Neural progenitor cell (in vitro differentiated cells): ENCODE data around the gene KSR1. TPM values are rescaled to one million over a fixed set of nuclear protein-coding genes. Genes with fewer than 3 reads are reported as not detected.

ENCODE experiments used
- DNase-seq: peaks from one replicate; pipeline ENCODE4 v3.0.0-alpha.2; 2016; ENCODE audit warnings: low spot score
- H2AFZ ChIP-seq: fragments of 200-600 bp; sonication (generic); replicated peaks from 2 replicates; pipeline ENCODE4 v1.6.1; 2016; ENCODE audit warnings: antibody characterized with exemption
- H3F3A ChIP-seq: fragments of 200-600 bp; sonication (generic); 2 replicates; pipeline ENCODE4 v1.6.1; 2016; ENCODE audit warnings: antibody characterized with exemption, low read depth
- H3K27ac ChIP-seq: fragments of 200-600 bp; sonication (generic); 2 replicates; pipeline ENCODE4 v1.5.1; 2016; ENCODE audit warnings: mild to moderate bottlenecking
- H3K27me3 ChIP-seq: fragments of 200-600 bp; sonication (generic); 2 replicates; pipeline ENCODE4 v1.6.1; 2016; ENCODE audit warnings: mild to moderate bottlenecking, moderate library complexity
- H3K36me3 ChIP-seq: fragments of 200-600 bp; sonication (generic); 2 replicates; pipeline ENCODE4 v1.5.1; 2016
- H3K4me1 ChIP-seq: fragments of 200-600 bp; sonication (generic); 2 replicates; pipeline ENCODE4 v1.6.1; 2016; ENCODE audit warnings: mixed run types
- H3K4me2 ChIP-seq: fragments of 200-600 bp; sonication (generic); 2 replicates; pipeline ENCODE4 v1.6.1; 2016
- H3K4me3 ChIP-seq: fragments of 200-600 bp; sonication (generic); 2 replicates; pipeline ENCODE4 v1.5.1; 2016
- H3K79me2 ChIP-seq: fragments of 200-600 bp; sonication (generic); 2 replicates; pipeline ENCODE4 v1.6.1; 2016; ENCODE audit warnings: low read depth
- H3K9ac ChIP-seq: fragments of 200-600 bp; sonication (generic); 2 replicates; pipeline ENCODE4 v1.6.1; 2016
- H3K9me3 ChIP-seq: fragments of 200-600 bp; sonication (generic); 2 replicates; pipeline ENCODE4 v1.5.1; 2016; ENCODE audit warnings: low read depth
- H4K20me1 ChIP-seq: fragments of 200-600 bp; sonication (generic); 2 replicates; pipeline ENCODE4 v1.6.1; 2016; ENCODE audit warnings: low read depth
- H3K27ac Mint-ChIP-seq: 3 replicates; pipeline ENCODE4 v1.8.0; 2021; ENCODE audit warnings: mixed read lengths
- H3K27me3 Mint-ChIP-seq: 2 replicates; pipeline ENCODE4 v1.8.0; 2022; ENCODE audit warnings: low read depth, mild to moderate bottlenecking, inconsistent platforms, moderate library complexity, mixed read lengths; ENCODE audit not compliant: insufficient read depth
- H3K36me3 Mint-ChIP-seq: 3 replicates; pipeline ENCODE4 v1.8.0; 2021; ENCODE audit warnings: mixed read lengths
- H3K4me1 Mint-ChIP-seq: 3 replicates; pipeline ENCODE4 v1.8.0; 2021; ENCODE audit warnings: mixed read lengths
- H3K4me3 Mint-ChIP-seq: 3 replicates; pipeline ENCODE4 v1.8.0; 2021; ENCODE audit warnings: mild to moderate bottlenecking, moderate library complexity, mixed read lengths
- H3K9me3 Mint-ChIP-seq: 3 replicates; pipeline ENCODE4 v1.8.0; 2020; ENCODE audit warnings: mixed read lengths
- EZH2 ChIP-seq: fragments of 200-600 bp; sonication (generic); IDR thresholded peaks from 2 replicates; pipeline ENCODE4 v1.6.1; 2017; ENCODE audit warnings: antibody characterized with exemption, mild to moderate bottlenecking, moderate library complexity
- EZH2phosphoT487 ChIP-seq: fragments of 200-600 bp; sonication (generic); IDR thresholded peaks from 2 replicates; pipeline ENCODE4 v1.6.1; 2017; ENCODE audit warnings: antibody characterized with exemption
- total RNA-seq: library from RNA; depleted of rRNA; stranded (reverse); fragments of >200 nt; gene quantifications from 2 replicates; pipeline ENCODE4 v1.2.3, GENCODE V29; 2015; ENCODE audit warnings: low replicate concordance
- TF ChIP-seq, protein P1 (sequence below): fragments of 200-600 bp; sonication (generic); IDR thresholded peaks from 2 replicates; pipeline ENCODE4 v1.5.1; 2017; ENCODE audit warnings: antibody characterized with exemption, mild to moderate bottlenecking

KSR1 gene
- total RNA-seq, 1 donor from 2014 or later: 16.4 TPM

- H3K36me3 ChIP-seq: no peaks in the 10 kb centered on the region
- no peak overlapping the region for H3K27ac ChIP-seq
- no peak for TF ChIP-seq EZH2phosphoT487
- no peak for TF ChIP-seq EZH2
- TF ChIP-seq, protein P1, sequence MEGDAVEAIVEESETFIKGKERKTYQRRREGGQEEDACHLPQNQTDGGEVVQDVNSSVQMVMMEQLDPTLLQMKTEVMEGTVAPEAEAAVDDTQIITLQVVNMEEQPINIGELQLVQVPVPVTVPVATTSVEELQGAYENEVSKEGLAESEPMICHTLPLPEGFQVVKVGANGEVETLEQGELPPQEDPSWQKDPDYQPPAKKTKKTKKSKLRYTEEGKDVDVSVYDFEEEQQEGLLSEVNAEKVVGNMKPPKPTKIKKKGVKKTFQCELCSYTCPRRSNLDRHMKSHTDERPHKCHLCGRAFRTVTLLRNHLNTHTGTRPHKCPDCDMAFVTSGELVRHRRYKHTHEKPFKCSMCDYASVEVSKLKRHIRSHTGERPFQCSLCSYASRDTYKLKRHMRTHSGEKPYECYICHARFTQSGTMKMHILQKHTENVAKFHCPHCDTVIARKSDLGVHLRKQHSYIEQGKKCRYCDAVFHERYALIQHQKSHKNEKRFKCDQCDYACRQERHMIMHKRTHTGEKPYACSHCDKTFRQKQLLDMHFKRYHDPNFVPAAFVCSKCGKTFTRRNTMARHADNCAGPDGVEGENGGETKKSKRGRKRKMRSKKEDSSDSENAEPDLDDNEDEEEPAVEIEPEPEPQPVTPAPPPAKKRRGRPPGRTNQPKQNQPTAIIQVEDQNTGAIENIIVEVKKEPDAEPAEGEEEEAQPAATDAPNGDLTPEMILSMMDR: no peak
- H3K4me1 Mint-ChIP-seq: peaks cover 24% of the 10 kb centered on the region
- no peaks in the 10 kb centered on the region for H3K9me3 ChIP-seq
- peaks cover 8% of the 10 kb centered on the region for H4K20me1 ChIP-seq
- peaks cover 30% of the 10 kb centered on the region for H3K79me2 ChIP-seq
- peaks cover 22% of the 10 kb centered on the region for H3K4me1 ChIP-seq
- no peaks in the 10 kb centered on the region for H3K27me3 Mint-ChIP-seq
- peaks cover 5% of the 10 kb centered on the region for H3K36me3 Mint-ChIP-seq
- peaks cover 7% of the 10 kb centered on the region for H3F3A ChIP-seq
- peaks cover 12% of the 10 kb centered on the region for H3K9me3 Mint-ChIP-seq
- H3K9ac ChIP-seq: no peak overlapping the region
- H3K4me3 ChIP-seq: no peak overlapping the region
- H2AFZ ChIP-seq: no peak overlapping the region
- no peaks in the 10 kb centered on the region for H3K27me3 ChIP-seq
- H3K4me3 Mint-ChIP-seq: no peak overlapping the region
- peak overlapping the region; percentile 59 for H3K4me2 ChIP-seq
- no peak overlapping the region for H3K27ac Mint-ChIP-seq
- DNase-seq: peak; percentile 35
Measured at GRCh38 chr17:27506348-27507218, 50.3 kb downstream of the KSR1 start.

DNA sequence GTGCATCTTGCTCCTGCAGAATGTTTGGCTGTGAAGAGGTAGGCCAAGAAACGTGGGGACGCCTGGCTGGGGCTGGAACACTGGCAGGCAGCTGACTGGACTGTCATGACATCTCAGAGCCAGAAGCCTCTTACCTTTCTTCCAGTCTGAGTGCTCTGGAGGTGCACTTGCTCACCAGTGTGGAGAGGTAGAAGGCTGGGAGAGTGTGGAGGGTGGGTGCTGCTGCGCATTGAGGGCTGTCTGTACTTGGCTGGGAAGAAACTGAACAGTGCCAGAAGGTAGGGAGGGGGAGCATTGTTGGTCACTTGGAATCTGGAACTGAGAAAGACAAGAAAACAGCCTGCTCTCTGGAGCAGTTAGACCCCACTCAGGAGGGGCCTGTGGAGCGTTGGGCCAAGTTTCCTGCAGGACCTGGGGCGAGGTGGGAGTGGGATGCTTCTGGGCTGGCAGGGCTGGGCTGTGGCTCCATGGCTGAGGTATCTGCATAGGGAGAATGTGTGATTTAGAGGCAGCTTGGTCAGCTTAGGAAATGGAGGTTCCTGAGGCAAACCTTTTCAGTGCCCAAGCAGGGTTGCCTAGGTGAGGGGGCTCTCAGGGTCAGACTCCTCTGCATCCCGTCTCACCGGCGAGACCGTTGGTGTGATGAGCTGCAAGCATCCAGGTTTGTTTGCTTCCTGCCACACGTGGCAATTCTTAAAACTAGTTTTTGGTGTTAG, 55.1 kb downstream of the KSR1 start:
- Histone ChIP-seq H3K79me2 (peaks cover 41% of the 10 kb centered on the region), H4K20me1 (peaks cover 22% of the 10 kb centered on the region), H3F3A (peaks cover 15% of the 10 kb centered on the region), H2AFZ (no peak overlapping the region), H3K9ac (no peak overlapping the region), H3K4me3 (no peak overlapping the region), H3K9me3 (no peaks in the 10 kb centered on the region), H3K4me1 (peaks cover 44% of the 10 kb centered on the region), H3K27me3 (no peaks in the 10 kb centered on the region), H3K4me2 (no peak overlapping the region), H3K27ac (no peak overlapping the region), H3K36me3 (no peaks in the 10 kb centered on the region)
- DNase-seq: no peak
- Mint-ChIP-seq H3K36me3 (no peaks in the 10 kb centered on the region), H3K27me3 (no peaks in the 10 kb centered on the region), H3K9me3 (no peaks in the 10 kb centered on the region), H3K4me1 (peaks cover 39% of the 10 kb centered on the region), H3K4me3 (no peak overlapping the region), H3K27ac (peak overlapping the region; percentile 18)
- no peak for TF ChIP-seq EZH2
- TF ChIP-seq, protein P1: no peak
- TF ChIP-seq EZH2phosphoT487: no peak

DNA sequence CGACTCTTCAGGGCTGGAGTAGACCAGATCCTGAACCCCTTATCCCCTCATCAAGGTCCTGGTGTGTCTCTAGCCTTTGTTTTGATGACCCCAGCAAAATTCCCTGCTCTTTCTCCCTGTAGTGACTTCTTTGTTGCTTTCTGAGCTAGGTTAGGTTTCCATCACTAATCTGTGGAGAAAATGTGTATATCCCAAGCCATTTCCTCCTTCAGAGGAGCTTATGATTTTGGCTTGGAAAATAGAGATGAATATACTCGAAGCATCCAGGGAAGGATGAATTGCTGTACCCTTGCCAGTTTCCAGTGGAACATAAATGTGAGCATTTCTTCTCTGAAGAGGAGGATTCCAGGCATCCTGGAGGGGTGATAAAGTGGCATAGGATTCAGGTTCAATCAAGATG, 55.8 kb downstream of the KSR1 start:
- no peak for DNase-seq
- Histone ChIP-seq H3K79me2 (peaks cover 42% of the 10 kb centered on the region), H3K4me1 (peaks cover 37% of the 10 kb centered on the region), H3K4me2 (no peak overlapping the region), H4K20me1 (peaks cover 19% of the 10 kb centered on the region), H3K9ac (no peak overlapping the region), H3K4me3 (no peak overlapping the region), H3K9me3 (no peaks in the 10 kb centered on the region), H3K27ac (no peak overlapping the region), H3F3A (peaks cover 13% of the 10 kb centered on the region), H2AFZ (no peak overlapping the region), H3K36me3 (no peaks in the 10 kb centered on the region), H3K27me3 (no peaks in the 10 kb centered on the region)
- Mint-ChIP-seq H3K27ac (peak overlapping the region; percentile 1), H3K27me3 (no peaks in the 10 kb centered on the region), H3K9me3 (no peaks in the 10 kb centered on the region), H3K4me1 (peaks cover 34% of the 10 kb centered on the region), H3K36me3 (no peaks in the 10 kb centered on the region), H3K4me3 (no peak overlapping the region)
- TF ChIP-seq EZH2phosphoT487 (no peak), EZH2 (no peak)
- TF ChIP-seq, protein P1: no peak
